Ishikawa (cell line): Measurements from ENCODE around the gene ZW10.

Experiments
- CEBPB ChIP-seq: IDR thresholded peaks from 2 replicates; pipeline ENCODE4 v1.6.1; 2012
- REST ChIP-seq: IDR thresholded peaks from 2 replicates; pipeline ENCODE4 v1.6.1; 2012; ENCODE audit warnings: low read depth, mild to moderate bottlenecking
- TAF1 ChIP-seq: IDR thresholded peaks from 2 replicates; pipeline ENCODE4 v1.6.1; 2012; ENCODE audit warnings: low read depth, mild to moderate bottlenecking
- ZBTB7A ChIP-seq: IDR thresholded peaks from 2 replicates; pipeline ENCODE4 v1.6.1; 2012; ENCODE audit warnings: low read depth
- TF ChIP-seq, protein P1 (sequence below): IDR thresholded peaks from 2 replicates; pipeline ENCODE4 v1.6.1; 2012

- TF ChIP-seq REST (no peak), ZBTB7A (no peak), CEBPB (no peak), TAF1 (no peak)
- TF ChIP-seq, protein P1, sequence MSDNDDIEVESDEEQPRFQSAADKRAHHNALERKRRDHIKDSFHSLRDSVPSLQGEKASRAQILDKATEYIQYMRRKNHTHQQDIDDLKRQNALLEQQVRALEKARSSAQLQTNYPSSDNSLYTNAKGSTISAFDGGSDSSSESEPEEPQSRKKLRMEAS = no peak
These were observed 6.0 kb upstream of the ZW10 start, which contains the start of gene CLDN25 for GRCh38 chr11:113779496-113779895.
